Caco-2 (cell line): ENCODE data around the gene HES5. TPM values are rescaled to one million over a fixed set of nuclear protein-coding genes. Genes with fewer than 3 reads are reported as not detected.

Experiments
- BruUV-seq: library from RNA; stranded (reverse); fragments of 400-500 nt; replicated peaks from 2 replicates; lab custom pipeline; 2021; lab: Mats Ljungman, UMichigan
- CTCF ChIA-PET: fragments of 300-600 bp; sonication (Branson Sonifier 250); formaldehyde crosslinking; loops from one replicate; lab custom pipeline; 2022; ENCODE audit warnings: antibody characterized with exemption; lab: Charles Lee
- POLR2A ChIA-PET: fragments of 300-600 bp; sonication (Branson Sonifier 250); formaldehyde crosslinking; loops from one replicate; lab custom pipeline; 2022; ENCODE audit warnings: antibody characterized with exemption; lab: Charles Lee
- DNase-seq, 2 experiments: peaks; one replicate each; pipeline versions ENCODE4 v3.0.0 to v3.0.0-alpha.2; 2020 to 2022
- H3K27me3 ChIP-seq: replicated peaks from 2 replicates; pipeline ENCODE4 v1.6.0; 2011; ENCODE audit warnings: low read length; ENCODE audit not compliant: control insufficient read depth, insufficient read depth
- H3K36me3 ChIP-seq: 2 replicates; pipeline ENCODE4 v1.5.1; 2011; ENCODE audit warnings: low read length; ENCODE audit not compliant: control insufficient read depth, insufficient read depth
- H3K4me1 ChIP-seq: fragments of 250-450 bp; sonication (Bioruptor Pico); 2 replicates; pipeline ENCODE4 v1.5.1; 2020; ENCODE audit warnings: mild to moderate bottlenecking
- H3K4me3 ChIP-seq: 2 replicates; pipeline ENCODE4 v1.5.1; 2011; ENCODE audit warnings: low read depth, mild to moderate bottlenecking, control low read depth, low read length
- H3K9me3 ChIP-seq: fragments of 250-450 bp; sonication (Bioruptor Pico); 2 replicates; pipeline ENCODE4 v1.5.1; 2020; ENCODE audit warnings: mild to moderate bottlenecking, moderate library complexity
- H3K27ac Mint-ChIP-seq: one replicate; pipeline ENCODE4 v1.8.0; 2022; ENCODE audit warnings: mixed read lengths; ENCODE audit not compliant: unreplicated experiment
- H3K27me3 Mint-ChIP-seq: one replicate; pipeline ENCODE4 v1.8.0; 2022; ENCODE audit warnings: mixed read lengths; ENCODE audit not compliant: insufficient read depth, unreplicated experiment
- H3K36me3 Mint-ChIP-seq: one replicate; pipeline ENCODE4 v1.8.0; 2022; ENCODE audit warnings: mild to moderate bottlenecking, mixed read lengths; ENCODE audit not compliant: insufficient read depth, unreplicated experiment
- H3K4me1 Mint-ChIP-seq: one replicate; pipeline ENCODE4 v1.8.0; 2022; ENCODE audit warnings: low read depth, mixed read lengths; ENCODE audit not compliant: unreplicated experiment
- H3K4me3 Mint-ChIP-seq: one replicate; pipeline ENCODE4 v1.8.0; 2022; ENCODE audit warnings: mild to moderate bottlenecking, moderate library complexity, mixed read lengths; ENCODE audit not compliant: unreplicated experiment
- H3K9me3 Mint-ChIP-seq: one replicate; pipeline ENCODE4 v1.8.0; 2022; ENCODE audit warnings: mixed read lengths; ENCODE audit not compliant: unreplicated experiment
- intact Hi-C: fragments of 100-400 bp; cut with micrococcal nuclease; formaldehyde crosslinking; loops from one replicate; pipeline ENCODE4 v1.10.0; 2022; ENCODE audit not compliant: unreplicated experiment
- total RNA-seq: library from RNA; stranded (reverse); gene quantifications from 2 replicates; pipeline ENCODE4 v1.2.3, GENCODE V29; 2022
- TF ChIP-seq, protein P1 (sequence below), 2 experiments: fragments of 200-600 bp in 1 of 2; IDR thresholded peaks; 1 replicate in 1 of 2; 2 replicates in 1 of 2; pipeline versions ENCODE4 v1.5.1 to v1.8.0; 2011 to 2022; ENCODE audit warnings: antibody characterized with exemption in 1 of 2, control low read depth in 1 of 2, inconsistent platforms in 1 of 2, low read depth in 1 of 2, low read length in 1 of 2, mild to moderate bottlenecking in 1 of 2, moderate library complexity in 1 of 2; ENCODE audit not compliant: insufficient read depth in 1 of 2, severe bottlenecking in 1 of 2, unreplicated experiment in 1 of 2

HES5 gene
- total RNA-seq, 1 experiment from 2014 or later, result not detected

DNA sequence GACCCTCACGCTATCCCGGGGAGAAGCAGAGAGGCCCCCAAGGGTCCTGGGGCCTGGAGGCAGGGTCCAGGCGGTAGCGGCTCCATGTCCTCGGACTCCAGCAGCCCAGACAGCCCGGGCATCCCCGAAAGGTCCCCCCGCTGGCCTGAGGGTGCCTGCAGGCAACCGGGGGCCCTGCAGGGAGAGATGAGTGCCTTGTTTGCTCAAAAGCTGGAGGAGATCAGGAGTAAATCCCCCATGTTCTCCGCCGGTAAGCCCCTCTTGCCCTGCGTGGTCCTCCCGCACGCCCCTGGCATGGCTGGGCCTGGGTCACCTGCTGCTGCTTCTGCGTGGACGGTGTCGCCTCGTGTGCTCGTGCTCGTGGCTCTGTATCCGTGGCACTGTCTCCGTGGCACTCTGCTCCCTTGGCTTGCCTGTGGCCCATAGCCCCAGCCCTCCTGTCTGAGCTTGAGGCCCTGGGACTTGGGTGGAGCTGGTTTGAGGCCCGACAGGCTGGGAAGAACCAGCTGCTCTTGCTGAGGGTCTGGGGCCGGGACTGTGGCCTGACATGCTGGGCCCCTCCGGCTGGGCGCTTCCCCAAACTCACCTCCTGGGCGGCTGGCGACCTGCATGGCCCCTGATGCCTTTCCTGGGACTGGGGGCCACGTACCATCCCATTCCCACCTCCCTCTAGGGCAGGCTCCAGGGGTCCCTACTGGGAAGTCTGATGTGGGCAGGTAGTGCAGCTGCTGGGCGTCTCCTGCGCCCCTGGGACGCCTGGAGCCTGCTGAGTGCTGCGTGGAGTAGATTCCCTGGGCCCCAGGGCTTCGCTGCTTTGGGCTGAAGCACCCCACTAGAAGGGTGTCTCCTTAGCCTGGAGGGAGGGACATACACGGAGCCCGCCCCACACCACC, 27.2 kb downstream of the HES5 start:
- Mint-ChIP-seq H3K27me3 (no peaks in the 10 kb centered on the region), H3K4me1 (no peaks in the 10 kb centered on the region), H3K4me3 (no peak overlapping the region), H3K27ac (no peak overlapping the region), H3K9me3 (no peaks in the 10 kb centered on the region), H3K36me3 (peaks cover 6% of the 10 kb centered on the region)
- ChIA-PET CTCF (no interaction called here), POLR2A (no interaction called here)
- intact Hi-C loops, result no loop called here
- H3K36me3 ChIP-seq, result no peaks in the 10 kb centered on the region
- no peaks in the 10 kb centered on the region for H3K4me1 ChIP-seq
- TF ChIP-seq, protein P1, sequence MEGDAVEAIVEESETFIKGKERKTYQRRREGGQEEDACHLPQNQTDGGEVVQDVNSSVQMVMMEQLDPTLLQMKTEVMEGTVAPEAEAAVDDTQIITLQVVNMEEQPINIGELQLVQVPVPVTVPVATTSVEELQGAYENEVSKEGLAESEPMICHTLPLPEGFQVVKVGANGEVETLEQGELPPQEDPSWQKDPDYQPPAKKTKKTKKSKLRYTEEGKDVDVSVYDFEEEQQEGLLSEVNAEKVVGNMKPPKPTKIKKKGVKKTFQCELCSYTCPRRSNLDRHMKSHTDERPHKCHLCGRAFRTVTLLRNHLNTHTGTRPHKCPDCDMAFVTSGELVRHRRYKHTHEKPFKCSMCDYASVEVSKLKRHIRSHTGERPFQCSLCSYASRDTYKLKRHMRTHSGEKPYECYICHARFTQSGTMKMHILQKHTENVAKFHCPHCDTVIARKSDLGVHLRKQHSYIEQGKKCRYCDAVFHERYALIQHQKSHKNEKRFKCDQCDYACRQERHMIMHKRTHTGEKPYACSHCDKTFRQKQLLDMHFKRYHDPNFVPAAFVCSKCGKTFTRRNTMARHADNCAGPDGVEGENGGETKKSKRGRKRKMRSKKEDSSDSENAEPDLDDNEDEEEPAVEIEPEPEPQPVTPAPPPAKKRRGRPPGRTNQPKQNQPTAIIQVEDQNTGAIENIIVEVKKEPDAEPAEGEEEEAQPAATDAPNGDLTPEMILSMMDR (IDR thresholded peaks at IDR 0.05; ENCODE audit: insufficient read depth in 1 of 2, low read depth in 1 of 2, low read length in 1 of 2, severe bottlenecking in 1 of 2, unreplicated experiment in 1 of 2), result no peak
- no TSS peak for BruUV-seq
- no peaks in the 10 kb centered on the region for H3K27me3 ChIP-seq
- no peak for DNase-seq
- H3K9me3 ChIP-seq, result no peaks in the 10 kb centered on the region
- H3K4me3 ChIP-seq, result no peak overlapping the region

- Mint-ChIP-seq H3K4me3 (no peak overlapping the region), H3K9me3 (no peaks in the 10 kb centered on the region), H3K27me3 (no peaks in the 10 kb centered on the region), H3K4me1 (no peaks in the 10 kb centered on the region), H3K27ac (no peak overlapping the region), H3K36me3 (peaks cover 6% of the 10 kb centered on the region)
- no peaks in the 10 kb centered on the region for H3K36me3 ChIP-seq
- no peak overlapping the region for H3K4me3 ChIP-seq
- intact Hi-C loops, result no loop called here
- BruUV-seq, result no TSS peak
- TF ChIP-seq, protein P1 (IDR thresholded peaks at IDR 0.05; ENCODE audit: insufficient read depth in 1 of 2, low read depth in 1 of 2, low read length in 1 of 2, severe bottlenecking in 1 of 2, unreplicated experiment in 1 of 2), result no peak
- ChIA-PET POLR2A (no interaction called here), CTCF (no interaction called here)
- no peaks in the 10 kb centered on the region for H3K27me3 ChIP-seq
- no peak for DNase-seq
- H3K9me3 ChIP-seq, result no peaks in the 10 kb centered on the region
- H3K4me1 ChIP-seq, result no peaks in the 10 kb centered on the region
Measured at GRCh38 chr1:2502210-2502609, 27.9 kb downstream of the HES5 start.

DNA sequence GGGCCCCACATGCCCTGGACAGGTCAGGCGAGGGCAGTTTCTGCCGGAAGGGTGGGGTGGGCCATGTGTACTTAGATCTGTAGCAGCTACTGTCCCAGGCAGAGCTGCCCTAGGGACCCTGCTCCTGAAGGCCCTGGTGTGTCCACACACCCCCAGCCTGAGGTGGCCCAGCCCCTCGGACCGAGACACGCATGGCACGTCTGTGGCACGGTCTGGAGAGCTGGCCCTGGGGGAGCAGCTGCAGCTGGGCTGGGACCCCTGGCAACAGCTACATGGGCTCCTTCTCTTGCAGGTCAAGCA, 28.3 kb downstream of the HES5 start:
- Mint-ChIP-seq H3K36me3 (peaks cover 6% of the 10 kb centered on the region), H3K9me3 (no peaks in the 10 kb centered on the region), H3K27ac (no peak overlapping the region), H3K4me1 (no peaks in the 10 kb centered on the region), H3K4me3 (no peak overlapping the region), H3K27me3 (no peaks in the 10 kb centered on the region)
- DNase-seq, result no peak
- ChIA-PET POLR2A (no interaction called here), CTCF (no interaction called here)
- TF ChIP-seq, protein P1 (IDR thresholded peaks at IDR 0.05; ENCODE audit: insufficient read depth in 1 of 2, low read depth in 1 of 2, low read length in 1 of 2, severe bottlenecking in 1 of 2, unreplicated experiment in 1 of 2), result no peak
- no peak overlapping the region for H3K4me3 ChIP-seq
- no peaks in the 10 kb centered on the region for H3K36me3 ChIP-seq
- H3K27me3 ChIP-seq, result no peaks in the 10 kb centered on the region
- no peaks in the 10 kb centered on the region for H3K4me1 ChIP-seq
- BruUV-seq, result no TSS peak
- intact Hi-C loops, result no loop called here
- no peaks in the 10 kb centered on the region for H3K9me3 ChIP-seq
